NCI-H2227 (cell line): ENCODE results near the gene GNLY.

Source experiments
- DNase-seq: peaks from one replicate; lab custom pipeline; 2025; ENCODE audit not compliant: unreplicated experiment; lab: John Stamatoyannopoulos, UW

GNLY gene

DNA sequence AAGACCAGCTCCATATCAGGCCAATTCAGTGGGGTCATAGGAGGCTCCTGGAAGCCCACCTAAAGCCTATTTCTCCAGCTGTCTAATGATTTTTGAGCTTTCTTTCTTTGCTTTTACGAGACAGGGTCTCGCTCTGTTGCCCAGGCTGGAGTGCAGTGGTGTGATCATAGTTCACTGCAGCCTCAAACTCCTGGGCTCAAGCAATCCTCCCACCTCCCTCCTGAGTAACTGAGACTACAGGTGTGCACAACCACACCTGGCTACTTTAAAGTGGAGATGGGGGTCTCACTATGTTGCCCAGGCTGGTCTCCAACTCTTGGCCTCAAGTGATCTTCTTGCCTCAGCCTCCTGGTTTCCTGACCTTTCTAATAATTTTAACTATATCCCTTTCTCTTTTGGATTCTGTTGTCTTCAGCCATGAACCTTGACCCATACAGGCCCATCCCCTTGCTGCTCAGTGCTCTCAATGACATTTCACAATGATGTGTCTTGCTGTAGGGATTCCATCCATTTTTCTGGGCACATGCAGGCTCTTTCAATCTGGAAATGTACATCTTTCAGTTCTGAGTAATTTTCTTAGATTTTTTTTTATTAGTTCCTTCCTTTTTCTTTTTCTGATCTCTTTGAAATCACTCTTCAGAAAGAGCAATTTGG lies 29.7 kb downstream of the GNLY start:
- DNase-seq: no peak

DNA sequence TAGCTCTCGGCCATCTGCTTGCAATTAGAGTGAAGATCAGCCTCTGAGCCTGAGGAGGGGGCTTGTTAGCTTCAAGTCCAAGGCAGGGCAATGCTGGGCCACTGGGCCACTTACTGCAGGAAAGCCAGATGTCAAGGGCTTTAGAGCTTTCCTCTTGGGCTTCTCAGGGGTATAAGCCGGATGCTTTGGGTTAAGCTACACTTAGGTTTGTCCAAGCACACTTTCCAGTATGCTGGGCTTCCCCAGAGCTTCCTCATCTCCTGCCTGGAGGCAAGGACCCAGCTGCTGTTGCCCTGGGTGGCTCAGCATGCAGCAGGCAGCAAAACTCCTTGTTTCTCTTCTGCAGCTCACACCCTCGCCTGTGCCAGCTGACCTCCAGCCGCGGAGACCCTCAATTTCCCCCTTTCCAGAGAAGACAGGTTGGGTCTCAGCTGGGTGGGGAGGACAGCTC lies 30.6 kb downstream of the GNLY start:
- DNase-seq: no peak

DNA sequence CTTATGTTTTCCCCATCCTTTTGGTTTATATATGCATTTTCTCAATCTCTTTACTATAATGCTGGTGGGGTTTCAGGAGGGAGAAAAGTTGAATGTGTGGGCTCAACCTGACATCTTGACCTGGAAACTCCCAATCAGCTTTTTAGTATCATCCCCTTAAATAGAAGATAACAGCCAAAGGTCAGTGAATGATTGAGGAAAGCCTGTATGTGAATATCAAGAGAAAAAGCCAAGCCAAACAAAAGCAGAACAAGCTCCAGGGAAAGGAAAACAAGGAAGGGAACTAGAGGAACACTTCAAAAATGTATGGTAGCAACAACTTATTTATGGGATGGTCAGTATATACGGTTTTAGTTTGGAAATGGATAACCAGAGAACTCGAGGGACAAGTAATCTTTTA lies 31.3 kb downstream of the GNLY start:
- no peak for DNase-seq

DNA sequence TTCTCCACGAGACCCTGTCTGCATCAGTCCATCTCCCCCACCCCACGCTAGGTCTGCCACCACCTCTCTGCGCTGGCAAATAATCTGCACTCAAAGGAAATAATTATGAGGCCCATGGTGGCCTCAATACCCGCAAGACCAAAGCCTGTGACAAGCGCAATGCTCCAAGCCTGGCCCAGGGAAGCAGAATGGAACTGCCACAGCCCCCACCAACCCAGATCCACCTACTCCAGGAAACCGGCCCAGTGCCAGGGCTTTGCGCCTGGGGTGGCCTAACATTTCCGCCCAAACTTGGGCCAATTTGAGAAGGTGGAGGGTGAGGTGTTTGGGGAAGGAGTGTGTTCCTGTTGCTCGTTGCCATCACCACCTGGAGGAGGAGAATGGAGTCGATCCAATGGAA lies 33.6 kb downstream of the GNLY start:
- no peak for DNase-seq

DNA sequence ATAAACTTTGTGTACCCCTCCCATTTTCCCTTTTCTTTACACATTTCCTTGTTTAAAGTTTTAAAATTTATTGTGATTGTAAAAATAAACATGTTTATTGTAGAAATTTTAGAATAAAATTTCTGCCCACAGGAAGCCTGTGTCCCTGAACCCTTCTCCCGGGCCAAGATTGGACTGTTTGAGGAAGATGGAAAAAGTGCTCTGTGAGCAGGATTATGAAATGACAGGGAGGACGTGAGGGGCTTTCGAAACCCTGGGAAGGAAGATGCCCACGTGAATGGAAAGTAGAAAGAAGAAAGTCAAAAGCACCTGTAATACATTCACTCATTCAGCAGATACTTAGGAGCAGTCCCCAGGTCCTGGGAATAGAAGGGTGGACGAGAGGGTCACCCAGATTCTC lies 34.2 kb downstream of the GNLY start:
- DNase-seq: no peak

DNA sequence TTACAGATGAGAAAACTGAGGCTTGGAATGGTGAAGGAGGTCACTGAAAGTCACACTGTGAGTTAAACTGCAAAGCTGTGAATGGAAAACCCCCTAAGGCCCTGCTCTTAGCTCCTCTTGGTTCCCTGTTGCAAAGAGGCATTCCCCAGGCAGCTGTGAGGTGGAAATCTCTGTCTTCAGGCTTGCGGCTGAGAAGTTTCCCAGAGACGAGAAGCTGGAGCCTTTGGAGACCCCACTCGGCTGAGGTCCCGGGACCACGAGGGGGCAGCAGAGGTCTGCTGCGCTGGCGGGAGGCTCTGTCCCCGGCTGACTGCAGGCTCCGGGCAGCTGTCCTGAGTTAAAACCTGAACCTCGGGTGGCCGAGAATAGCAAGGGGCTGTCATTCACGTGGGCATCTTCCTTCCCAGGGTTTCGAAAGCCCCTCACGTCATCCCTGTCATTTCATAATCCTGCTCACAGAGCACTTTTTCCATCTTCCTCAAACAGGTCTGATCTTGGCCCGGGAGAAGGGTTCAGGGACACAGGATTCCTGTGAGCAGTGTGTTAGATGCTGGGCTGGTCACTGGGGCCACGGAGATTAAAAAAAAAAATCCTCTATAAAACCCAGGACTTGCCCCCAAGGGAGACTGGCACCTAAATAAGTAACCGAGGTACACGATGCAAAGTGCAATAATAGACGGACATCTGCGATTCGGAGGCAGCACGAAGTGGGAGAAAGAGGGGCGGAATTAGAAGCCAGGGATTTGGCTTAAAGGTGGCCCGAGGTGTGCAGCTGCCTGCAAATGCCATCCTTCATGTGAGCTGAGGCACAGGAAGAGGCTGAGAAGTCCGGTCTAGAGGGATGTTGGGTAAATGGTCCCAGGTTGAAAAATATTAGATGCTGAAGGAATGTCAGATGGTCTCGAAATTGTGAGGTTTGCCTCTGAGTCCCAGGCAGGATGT lies 35.0 kb downstream of the GNLY start:
- peak; percentile 89 for DNase-seq

DNA sequence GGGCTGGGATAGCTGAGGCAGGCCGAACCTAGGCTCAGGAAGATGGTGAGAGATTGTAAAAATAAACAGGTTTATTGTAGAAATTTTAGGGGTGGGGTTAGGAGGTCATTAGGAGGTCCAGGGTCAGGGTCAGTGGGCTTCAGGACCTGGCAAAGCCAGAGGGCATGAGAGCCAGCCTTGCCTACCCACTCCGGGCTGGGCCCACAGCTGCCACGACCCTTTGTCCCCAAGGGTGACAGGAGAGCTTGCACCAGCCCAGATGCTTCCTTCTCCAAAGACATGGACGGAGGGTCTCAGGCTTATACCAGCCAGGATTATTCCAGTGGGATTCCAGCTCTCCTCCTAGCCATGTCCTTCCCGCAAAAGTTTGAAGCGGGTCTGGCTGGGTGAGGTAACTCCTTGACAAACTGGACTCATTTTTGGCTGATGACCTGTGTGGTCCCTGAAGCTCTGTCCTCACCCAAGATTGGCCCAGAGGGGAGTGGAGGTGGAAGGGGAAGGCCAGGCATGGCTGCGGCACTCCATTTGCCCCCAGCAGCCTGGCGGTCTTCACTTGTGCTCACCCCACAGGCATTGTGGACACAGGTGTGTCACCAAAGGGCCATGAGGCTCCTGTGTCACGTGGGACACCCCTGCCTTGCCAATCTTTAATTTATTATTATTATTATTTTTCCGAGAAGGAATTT lies 35.8 kb downstream of the GNLY start:
- DNase-seq: no peak

DNA sequence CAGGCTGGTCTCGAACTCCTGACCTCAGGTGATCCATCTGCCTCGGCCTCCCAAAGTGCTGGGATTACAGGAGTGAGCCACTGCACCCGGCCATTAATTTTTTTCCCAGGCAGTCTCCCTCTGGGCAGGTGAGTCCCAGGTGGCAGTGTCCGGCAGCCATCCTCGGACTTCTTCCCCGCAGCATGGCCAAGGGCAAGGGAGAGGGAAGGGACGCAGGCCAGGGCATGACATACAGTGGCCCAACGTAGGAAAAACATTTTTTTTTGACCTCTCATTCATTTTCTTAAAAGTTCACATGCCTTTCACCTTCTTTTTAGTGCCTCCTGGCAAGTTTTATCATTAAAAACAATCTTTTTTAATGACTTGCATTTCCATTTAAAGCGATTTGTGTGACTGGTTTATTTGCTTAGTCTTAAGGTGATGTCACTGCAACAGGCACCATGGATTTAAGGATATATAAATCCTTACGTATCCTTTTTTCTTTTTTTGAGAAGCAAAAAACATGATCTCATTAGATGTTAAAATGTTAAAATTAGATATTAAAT lies 36.6 kb downstream of the GNLY start:
- DNase-seq: no peak

DNA sequence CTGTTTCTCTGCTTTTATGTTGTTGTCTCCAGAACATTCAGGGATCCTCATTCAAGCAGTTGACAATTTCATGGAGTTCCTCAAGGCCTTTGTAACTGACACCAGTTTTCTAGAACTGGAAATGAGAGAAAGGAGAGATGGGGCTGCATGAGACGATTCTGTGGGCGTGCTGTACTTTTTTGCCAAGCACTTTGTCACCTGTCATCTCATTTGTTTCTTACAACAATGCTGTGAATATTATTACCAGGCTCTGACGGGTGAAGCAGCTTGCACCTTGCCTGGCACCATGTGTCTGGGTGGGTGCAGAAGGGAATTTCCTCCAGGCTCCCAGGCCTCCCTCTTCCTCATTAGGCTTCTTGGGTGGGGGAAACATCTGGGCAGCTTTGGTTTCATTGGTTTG lies 37.4 kb downstream of the GNLY start:
- no peak for DNase-seq

DNA sequence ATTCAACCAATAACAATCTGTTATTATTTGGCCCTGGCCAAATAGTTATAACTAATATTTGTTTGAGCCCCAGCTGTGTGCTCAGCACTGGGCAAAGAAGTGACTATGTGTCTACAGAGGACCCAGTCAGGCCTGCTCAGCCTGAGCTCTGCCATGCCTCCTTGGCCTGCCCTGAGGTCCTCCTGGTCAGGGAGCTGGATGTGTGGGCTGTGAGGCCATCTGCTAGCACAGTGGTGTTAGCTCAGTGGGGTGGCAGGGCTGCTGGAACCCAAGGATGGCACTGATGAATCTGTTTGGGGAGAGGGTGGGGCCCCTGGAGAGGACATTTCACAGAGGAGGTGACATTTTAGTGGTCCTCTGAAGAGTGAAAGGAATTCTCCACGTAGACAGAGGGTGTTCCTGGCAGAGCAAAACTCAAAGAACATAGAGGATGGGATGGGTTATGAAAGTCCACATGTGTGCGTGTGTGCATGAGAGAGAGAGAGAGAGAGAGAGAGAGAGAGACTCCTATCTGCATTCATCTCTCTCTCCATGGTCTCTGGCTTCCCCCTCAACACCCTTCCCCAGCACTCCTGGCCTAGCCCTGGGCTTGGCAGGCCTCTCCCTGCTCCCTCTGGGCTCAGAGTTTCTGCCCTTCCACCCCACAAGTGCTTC lies 38.4 kb downstream of the GNLY start:
- no peak for DNase-seq

DNA sequence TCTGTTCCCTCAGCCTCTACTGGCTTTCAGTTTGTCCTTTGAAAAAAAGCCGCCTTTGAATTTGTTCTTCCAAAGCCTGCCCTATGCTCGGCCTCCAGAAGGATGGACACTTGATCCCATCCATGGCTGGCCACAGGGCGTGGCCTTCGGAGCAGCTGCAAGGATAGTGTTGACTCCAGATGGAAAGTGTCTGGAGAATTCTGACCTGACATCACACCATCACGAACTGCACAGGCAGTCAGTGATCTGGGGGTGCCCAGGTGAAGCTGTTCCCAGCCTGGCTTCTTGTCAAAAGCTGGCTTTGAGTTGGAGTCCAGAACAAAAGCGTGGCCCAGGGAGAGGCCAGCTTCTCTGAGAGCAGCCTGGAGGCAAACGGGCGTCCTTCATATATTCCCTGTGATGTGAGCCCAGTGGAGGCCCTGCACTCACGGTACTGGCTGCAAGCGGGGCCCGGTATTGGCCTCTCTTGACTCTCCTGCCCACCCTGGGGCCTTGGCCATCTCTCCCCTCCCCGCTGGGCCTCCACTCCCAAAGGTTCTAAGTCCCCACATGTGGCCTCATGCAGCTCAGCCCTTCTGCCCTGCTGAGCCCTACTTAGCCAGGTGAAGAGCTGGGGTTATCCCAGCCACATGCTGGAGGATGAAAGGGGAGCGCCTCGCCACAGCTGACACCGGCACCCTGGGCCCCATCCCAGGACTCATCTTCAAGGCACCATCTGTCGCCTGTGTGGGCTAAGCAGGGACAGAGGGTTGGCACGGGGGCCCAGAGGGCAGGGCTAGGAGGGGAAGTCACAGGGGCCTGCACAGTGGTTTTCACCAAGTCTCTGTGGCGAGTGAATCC lies 39.2 kb downstream of the GNLY start:
- DNase-seq: no peak

DNA sequence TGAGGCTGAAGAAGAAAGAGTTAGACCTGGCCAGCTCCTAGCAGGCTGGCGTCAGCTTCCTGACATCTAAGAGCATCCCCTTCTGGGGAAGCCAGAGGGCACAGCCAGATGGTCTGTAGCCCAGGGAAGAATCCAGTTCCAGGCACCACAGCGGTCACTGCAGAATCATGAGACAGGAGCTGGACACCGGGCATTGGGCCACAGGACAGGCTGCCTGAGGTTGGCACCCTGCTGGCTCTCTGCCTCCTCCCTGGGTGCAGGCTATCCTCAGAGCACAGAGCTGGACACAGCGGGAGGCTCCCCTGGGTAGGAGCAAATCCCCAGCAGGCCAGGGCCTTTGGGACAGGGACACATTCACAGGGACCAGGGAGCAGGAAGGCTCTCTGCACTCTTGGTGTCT lies 39.9 kb downstream of the GNLY start:
- no peak for DNase-seq

DNA sequence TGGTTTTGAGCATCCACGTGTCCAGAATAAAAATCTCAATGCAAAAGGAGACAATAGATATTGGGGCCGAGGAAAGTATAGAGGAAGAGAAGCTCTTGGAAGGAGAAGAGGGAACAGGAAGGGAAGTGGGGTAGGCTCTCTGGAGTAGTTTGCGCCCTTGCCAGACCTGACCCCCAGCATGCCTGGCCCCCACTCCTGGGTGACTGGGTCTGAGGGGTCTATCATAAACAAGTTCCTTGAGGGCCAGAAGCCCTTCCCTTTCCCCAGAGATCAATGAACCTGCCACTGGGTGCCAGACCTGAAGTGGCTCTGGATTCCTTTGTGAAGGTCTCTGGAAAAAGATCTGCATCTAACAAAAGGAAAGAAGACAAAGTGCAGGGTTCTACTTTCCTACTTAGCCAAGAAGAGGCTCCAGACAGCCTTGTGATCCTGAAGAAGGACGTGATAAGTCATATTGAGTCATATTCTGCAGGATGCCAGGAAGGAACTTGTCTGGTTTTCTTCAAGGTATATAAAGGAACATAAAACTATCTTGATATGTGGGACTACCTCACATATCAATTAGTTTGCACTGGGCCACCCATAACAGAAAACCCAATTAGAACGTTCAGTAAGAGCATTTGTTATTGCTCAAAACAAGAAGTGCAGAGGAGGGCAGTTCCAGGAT lies 40.9 kb downstream of the GNLY start:
- no peak for DNase-seq

DNA sequence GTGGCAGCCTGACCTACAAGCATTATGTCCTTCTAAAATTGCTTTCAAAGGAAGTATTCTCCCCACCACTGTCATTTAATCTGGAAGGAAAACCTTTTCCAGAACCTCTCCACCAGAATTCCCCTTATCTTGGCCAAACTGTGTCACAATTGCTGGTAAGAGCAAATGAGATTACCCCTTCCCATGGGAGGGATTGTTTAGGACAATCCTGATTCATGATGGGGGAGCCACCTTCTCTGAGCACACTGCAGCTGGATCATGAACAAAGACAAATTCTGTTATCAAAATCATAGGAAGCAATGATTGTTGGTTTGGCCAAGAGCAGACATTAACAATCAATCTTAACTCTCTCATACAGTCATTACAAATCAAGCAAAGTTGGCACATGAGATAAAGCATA lies 41.5 kb downstream of the GNLY start:
- DNase-seq: no peak

DNA sequence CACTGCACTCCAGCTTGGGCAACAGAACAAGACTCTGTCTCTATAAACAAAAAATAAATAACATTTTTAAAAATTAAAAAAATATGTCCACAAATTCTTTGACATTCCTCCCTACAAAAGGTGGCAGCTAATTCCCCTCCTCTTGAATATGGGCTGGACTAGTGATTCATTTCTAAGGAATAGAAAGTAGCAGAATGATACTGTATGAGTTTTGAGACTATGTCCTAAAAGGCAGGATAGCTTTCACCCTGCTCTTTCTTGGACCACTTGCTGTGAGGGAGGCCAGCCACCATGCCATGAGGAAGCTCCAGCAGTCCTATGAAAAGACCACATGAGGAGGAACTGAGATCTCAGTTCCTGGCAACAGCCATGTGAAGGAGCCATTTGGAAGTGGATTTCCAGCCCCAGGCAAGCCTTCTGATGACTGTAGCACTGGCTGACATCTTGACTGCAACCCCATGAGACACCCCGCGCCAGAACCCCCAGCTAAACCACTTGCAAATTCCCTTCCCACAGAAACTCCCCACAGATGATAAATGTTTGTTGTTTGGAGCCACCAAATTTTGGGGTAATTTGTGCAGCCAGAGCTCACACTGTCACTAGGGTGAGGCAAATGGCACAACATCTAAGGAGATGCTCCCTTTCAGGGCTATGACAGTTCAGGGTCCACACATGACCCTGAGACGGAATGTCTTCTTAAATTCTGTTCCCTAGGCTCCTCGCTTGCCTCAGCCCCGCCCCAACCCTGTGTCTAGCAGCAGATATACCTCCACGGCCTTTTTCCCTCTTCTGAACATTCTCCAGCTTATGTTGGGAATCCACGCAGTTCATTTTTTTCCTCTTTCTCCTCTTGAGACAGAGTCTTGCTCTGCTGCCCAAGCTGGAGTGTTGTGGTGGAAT lies 42.5 kb downstream of the GNLY start:
- DNase-seq: no peak

DNA sequence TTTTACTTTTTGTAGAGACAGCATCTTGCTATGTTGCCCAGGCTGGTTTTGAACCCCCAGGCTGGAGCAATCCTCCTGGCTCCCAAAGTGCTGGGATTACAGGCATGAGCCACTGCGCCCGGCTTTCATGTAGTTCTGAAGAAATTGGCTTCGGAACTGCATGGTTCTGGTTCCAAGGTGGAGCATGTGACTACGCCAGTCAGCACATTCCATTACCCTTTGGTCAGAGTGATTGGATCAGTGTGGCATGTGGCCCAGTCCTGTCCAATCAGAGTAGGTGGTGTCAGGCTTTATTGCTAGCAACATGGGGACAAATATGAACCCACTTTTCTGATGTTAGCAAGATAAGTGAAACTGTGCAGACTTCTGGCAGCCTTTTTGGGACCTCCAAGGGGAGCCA lies 43.3 kb downstream of the GNLY start:
- DNase-seq: no peak

DNA sequence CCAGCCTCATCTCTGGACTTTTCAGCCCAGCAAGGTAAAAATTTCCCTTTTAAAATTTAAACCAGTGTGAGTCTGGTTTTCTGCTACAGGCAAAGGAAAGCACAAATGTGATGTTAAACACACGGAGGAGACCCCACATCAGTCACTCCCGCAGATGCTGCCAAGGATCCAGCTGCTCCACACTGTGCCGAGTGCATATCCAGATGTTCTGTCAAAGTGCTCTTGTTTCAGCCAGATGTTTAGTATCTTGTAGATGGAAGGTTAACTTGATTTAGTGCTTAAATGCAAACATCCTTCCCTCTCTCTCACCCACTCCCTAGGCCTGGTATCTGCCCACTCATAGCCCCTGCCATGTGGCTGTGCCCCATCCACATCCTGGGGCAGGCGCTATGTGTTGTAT lies 43.8 kb downstream of the GNLY start:
- DNase-seq: no peak

DNA sequence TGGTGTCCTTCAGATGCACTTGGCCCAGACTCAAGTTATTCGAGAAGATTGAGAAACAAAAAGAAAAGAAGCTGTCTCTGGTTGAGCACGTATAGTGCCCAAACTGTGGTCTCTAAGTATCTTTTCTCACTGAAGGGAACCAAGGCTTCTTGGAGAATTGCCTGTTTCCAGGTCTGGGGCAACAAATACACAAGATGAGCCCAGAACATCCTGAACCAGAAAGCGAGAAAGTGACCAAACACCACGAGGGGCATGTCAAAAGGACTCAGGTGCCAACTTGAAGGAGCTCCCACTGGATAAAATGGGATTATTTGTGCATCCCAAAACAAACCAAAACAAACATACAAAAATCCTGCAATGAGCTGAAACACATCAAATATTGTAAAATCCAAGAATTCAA lies 46.0 kb downstream of the GNLY start:
- DNase-seq: no peak
